CD4-positive, alpha-beta T cell treated with Interleukin-6 for 4 hours (primary cell): ENCODE results near the gene DCST2.

Experiments
- DNase-seq: peaks from one replicate; pipeline ENCODE4 v3.0.0-alpha.2; 2020; ENCODE audit warnings: mixed read lengths

Gene DCST2

DNA sequence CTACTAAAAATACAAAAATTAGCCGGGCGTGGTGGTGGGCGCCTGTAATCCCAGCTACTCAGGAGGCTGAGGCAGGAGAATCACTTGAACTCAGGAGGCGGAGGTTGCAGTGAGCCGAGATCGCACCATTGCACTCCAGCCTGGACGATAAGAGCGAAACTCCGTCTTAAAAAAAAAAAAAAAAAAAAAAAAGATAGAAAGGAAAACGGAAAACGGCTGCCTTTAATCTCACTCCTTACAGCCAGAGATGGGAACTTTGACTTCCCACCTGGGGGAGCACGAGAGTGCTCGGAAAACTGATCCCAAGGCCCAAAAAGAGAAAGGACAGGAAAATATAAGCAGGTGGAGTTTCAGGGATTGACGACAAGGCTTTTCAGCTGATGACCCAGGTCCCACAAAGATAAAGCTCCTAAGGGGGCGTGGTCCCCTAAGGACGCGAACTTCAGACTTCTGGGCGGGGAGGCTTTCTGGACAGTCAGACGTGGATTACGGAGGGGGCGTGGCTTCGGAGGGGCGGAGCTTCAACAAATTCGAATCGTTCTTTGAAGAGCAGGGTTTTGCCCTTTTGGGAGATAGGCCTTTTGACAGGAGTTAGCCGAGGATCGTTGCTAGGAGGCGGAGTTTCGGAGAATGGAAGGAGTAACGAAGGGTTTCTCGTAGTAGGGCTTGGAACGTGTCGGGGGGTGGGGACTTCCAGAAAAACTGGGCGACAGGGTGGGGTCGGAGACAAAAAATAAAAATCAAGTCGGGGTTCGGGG, 60.1 kb downstream of the DCST2 start:
- peak; percentile 94 for DNase-seq

DNA sequence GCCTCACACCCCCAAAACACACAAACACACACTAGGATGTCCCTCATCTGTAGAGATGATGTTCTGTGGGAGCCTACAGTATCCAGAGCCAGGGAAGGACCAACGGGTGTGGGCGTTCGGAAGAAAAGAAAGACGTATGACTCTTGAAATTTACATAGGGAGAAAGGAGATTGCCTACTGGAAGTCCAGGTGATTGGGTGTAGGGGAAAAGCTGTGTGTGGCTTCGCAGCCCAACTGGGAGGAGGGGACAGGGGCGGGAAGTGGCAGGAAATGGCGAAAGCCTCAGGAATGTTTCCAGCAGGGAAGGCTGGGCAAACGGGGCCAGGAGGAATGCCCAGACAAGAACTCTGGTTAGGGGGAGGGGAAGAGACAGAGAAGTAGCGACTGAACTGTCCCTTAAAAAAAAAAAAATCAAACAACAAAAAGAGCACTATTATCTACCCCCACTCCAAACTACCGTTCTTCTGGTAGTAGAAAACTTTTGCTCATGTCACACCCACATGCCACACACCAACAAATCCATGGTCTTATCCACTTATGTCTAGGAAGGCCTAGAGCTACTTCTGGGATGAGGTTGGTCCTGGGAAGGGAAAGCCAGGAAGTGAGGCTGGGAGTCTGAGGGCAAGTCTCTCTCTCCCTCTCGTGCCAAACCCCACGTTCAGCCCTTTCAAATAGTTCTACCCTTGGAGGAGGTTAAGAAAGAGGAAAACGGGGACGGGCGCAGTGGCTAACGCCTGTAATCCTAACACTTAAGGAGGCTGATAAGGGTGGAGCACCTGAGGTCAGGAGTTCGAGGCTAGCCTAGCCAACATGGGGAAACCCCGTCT, 60.9 kb downstream of the DCST2 start:
- no peak for DNase-seq

DNA sequence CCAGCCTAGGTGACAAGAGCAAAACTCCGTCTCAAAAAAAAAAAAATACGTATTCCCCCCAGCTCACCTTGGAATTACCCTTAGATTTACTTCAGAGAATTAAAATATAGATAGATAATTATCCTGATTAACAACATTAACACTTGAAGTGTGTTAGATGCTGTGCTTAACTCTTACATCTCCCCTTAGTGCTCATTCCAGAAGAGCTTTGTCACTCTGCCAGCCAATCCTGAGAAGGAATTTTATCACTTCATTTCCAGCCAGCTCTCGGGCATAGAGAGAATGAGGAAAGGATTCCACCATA, 61.4 kb downstream of the DCST2 start:
- DNase-seq, result no peak

DNA sequence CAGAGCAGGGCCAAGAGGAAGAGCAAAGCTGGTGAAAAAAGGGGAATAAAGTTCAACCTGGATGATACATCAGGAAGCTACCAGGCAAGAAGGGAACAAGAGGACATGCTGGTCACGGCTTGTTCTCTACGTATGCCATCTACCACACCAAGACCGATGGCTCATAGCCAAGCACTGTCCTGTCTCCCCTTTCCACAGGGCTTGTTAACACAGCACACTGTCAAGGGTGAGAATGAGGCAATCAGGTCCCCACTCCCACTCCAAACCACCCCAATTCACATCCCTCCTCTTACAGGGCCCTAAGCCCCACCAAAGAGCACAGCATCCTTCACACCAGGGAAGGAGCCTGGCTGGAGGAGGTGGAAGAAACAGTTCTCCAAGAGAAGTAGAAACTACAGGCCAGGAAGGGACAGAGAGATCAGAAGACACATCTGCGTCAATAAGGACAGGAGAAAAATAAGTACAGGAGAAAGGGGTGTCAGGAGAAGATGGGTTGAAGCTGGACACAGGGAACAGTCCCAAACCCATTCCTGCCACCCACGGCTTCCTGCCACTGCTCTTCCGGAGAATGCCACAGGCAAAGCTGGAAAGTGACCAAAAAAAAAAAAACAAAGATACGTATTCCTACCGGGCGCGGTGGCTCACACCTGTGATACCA, 62.1 kb downstream of the DCST2 start:
- no peak for DNase-seq

DNA sequence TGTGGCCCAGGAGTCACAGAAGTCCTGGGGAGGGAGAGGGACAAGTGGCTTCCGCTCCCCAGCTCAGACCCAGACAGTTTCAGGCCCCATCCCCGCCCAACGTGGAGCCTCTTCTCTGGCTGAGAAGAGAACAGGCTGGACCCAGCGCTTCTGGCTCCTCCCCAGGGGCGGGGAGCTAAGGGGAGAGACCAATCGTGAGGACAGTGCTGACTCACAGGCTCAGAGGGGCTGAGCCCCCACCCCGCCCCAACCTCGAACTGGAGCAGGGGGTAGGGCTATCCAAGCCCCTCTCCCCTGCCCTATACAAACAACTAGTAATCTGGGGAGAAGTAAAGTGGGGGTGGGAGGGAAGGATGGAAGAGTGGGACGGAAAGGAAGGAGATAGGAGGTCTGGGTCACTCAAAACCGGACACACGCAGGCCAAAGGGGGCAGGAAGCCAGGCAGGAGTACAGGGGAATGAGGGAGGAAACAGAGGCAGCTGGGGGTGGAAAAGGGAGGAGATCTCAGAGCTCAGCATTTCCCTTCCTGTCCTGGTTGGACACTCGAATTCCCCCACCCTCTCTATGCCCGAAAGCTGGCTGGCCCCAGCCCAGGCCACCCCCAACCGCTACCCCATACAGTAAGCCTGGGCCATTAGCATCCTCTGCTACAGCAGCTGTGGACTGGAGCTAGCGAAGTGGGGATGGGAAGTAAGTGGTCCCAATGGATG, 62.8 kb downstream of the DCST2 start, which contains the start of gene SHC1:
SHC1 (minus strand) TSS at position 117 of the 710 bp plus-strand sequence. CDS start 221 bp downstream, outside the sequence.
- DNase-seq, result peak; percentile 56

DNA sequence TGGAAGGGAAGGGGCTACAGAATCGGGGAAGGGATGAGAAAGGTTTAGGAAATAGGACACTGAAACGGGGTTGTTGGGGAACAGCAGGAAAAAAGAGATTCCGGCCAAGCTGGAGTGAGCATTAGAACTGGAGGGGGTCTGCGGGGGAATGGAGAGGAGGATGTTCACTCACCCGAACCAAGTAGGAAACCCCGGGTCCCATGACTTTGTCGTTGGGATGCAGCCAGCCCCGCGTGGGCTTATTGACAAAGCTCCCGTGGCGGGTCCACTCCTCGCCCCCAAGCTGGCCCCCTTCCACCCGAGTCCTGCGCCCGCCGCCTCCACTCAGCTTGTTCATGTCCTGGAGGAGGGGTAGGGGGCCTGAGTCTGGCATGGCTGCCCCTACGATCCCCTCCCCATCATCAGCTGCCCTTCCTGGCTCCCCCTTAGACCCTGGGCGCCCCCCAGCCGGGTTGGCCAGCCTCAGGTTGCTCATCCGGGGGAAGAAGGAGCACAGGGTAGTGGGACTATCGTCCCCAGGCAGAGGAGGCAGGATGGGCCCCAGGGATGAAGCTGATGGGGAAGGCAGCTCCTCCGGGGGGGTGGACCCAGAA, 63.6 kb downstream of the DCST2 start:
- no peak for DNase-seq

DNA sequence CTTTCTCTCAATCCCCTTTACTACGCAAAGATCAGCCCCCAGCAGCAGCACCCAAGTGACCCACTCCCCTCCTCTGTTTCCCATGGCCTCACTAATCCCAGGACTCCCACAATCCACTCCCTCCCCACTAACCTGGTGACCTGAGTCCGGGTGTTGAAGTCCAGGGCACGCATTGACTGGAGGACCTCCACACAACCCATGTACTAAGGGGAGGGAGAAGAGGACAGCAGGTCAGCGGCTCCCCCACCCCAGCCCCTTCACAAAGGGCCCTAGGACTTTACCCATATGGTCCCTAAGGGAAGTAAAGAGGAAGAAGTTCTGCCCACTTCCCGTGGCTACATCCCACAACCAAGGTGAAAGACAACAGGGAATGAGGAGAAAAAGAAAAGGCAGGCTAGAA, 64.3 kb downstream of the DCST2 start:
- DNase-seq, result no peak

DNA sequence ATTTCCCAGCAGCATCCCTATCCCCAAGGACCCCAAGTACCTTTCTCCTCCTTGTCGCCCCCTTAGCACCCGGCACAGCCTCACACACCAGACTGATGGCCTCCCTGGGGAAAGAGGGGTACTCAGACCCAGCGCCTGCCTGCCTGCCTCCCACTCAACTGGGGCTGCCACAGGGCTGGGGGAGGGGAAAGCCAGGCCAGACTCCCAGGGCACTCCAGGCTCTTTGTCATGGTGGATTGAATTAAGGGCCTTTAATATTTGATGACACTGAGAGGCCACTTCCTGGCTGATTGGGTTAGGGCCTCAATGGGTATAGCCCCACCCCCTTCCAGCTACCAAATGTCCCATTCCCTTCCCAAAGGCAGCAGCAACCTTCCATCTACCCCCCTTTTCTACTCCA, 64.8 kb downstream of the DCST2 start:
- DNase-seq, result no peak
